GM18505 (cell line): ENCODE measurements around the gene KRTAP9-7.
"Not testable (repeated sequence)": the region's sequence is repeated elsewhere in the genome, so short reads cannot be mapped to it uniquely, and the experiment has no call there.

Experiments used
- ATAC-seq: cut with Tn5 transposase; IDR thresholded peaks from one replicate; pipeline ENCODE4 v1.9.1; 2021; ENCODE audit not compliant: unreplicated experiment
- POLR2A ChIP-seq: IDR thresholded peaks from 4 replicates; pipeline ENCODE4 v1.6.1; 2011; ENCODE audit warnings: borderline replicate concordance; ENCODE audit not compliant: insufficient read depth, insufficient read length; ENCODE audit errors: extremely low read depth

Gene KRTAP9-7

GRCh38 chr17:41256291-41256685 lies 19.2 kb upstream of the KRTAP9-7 start:
- TF ChIP-seq POLR2A: no peak
- no peak for ATAC-seq

GRCh38 chr17:41258406-41258805 lies 17.1 kb upstream of the KRTAP9-7 start:
- no peak for ATAC-seq
- no peak for TF ChIP-seq POLR2A

DNA sequence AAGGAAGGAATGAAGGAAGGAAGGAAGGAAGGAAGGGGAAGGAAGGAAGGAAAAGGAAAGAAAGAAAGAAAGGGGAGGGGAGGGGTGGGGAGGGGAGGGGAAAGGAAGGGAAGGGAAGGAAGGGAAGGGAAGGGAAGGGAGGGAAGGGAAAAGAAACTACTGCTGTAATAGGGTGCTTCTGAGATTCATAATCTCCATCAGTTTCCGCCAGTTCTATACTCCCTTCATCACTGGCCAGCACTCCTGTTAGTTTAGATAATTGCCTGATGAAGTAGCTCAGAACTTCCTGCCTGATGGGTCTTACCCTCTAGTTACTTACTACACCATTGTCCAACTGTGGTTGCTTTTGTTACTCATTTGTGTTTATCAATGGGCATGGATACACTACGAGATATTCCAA lies 12.3 kb upstream of the KRTAP9-7 start:
- no peak for ATAC-seq
- TF ChIP-seq POLR2A: no peak

DNA sequence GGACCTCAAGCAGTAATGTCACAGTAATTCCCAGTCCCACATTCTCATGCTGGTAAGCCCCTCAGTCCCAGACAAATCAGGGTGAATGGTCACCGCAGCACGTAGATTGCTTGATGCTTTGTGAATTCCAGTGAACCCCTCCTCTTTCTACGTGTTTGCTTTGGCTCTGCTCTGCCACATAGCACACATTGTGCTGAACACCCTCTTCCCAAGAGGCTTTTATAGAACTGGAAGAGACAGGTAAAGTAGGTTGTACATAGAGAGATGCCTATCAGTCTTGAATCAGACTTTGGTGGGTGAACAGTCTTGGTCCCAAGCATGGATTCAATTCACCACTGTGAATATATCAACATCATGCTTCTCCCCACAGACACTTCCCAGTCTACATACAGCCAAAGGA lies 10.9 kb upstream of the KRTAP9-7 start:
- TF ChIP-seq POLR2A: no peak
- no peak for ATAC-seq

DNA sequence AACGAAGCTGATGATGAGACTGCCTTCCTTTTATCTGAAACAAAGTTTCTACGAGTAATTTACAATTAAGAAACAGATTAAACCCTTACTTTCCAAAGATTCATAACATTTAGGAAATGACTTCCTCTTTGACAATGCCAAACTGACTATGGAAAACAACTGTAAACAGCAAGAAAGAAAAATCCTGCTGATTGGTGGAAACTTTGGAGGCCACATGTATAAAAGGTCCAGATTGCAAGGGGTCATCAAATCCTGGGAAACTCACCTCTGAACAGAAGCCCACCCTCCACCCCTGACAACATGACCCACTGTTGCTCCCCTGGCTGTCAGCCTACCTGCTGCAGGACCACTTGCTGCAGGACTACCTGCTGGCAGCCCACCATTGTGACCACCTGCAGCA lies 10.4 kb upstream of the KRTAP9-7 start, which contains the start of gene KRTAP9-6:
KRTAP9-6 (plus strand) TSS at position 301 of the 400 bp plus-strand sequence; CDS start at position 301, 0 bp downstream.
- no peak for ATAC-seq
- no peak for TF ChIP-seq POLR2A

GRCh38 chr17:41267711-41268110 lies 7.8 kb upstream of the KRTAP9-7 start:
- TF ChIP-seq POLR2A: no peak
- no peak for ATAC-seq

DNA sequence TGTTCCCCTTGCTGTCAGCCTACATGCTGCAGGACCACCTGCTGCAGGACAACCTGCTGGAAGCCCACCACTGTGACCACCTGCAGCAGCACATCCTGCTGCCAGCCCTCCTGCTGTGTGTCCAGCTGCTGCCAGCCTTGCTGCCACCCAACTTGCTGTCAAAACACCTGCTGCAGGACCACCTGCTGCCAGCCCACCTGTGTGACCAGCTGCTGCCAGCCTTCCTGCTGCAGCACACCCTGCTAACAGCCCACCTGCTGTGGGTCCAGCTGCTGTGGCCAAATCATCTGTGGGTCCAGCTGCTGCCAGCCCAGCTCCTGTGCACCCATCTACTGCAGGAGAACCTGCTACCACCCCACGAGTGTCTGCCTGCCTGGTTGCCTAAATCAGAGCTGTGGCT lies 4.2 kb upstream of the KRTAP9-7 start:
- ATAC-seq: not testable (repeated sequence)

DNA sequence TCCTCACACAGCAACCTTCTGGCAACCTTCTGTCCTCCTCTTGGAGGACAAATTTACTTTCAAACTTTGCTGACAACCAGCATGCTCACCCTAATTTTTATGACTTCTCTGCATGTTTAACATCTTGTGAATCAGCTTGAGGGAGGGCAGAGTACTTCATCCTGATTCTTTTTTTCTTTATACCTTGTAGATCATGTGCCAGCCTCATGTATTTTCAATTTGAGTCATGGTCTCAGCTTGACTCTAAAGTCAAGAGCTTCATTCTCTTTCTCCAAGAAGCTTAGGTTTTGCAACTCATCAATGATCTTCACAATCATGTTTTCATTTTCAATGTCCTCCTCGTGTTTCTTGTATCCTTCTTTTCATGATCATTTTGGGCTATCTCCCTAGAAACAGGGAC lies 3.6 kb upstream of the KRTAP9-7 start:
- TF ChIP-seq POLR2A: no peak
- ATAC-seq: no peak

DNA sequence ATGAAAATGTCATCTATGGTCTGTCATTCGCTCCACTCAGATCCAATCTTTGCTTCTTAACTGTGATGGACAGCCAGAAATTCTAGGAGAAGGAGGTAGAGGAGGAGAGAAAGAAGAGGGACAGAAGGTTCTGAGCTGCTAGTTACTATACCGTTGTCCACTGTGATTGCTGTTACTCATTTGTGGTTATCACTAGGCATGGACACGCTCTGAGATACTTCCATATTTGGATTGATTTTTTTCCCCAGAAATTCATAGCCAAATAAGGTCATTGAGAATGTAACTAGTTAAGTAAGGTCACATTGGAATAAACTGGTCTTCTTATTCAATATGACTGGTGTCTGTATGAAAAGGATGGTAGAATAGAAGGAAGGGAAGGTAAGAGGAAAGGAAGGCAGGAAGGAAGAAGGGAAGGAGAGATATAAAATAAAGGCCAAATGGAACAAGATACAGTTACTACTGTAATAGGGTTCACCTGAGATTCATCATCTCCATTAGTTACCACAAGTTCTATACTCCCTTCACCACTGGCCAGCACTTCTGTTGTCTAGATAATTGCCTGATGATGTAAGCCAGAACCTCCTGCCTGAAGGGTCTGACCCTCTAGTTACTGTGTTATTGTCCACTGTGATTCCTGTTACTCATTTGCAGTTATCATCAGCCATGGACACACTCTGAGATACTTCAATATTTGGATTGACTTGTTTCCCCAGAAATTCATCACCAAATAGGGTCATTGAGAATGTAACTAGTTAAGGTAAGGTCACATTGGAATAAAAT lies 2.9 kb downstream of the KRTAP9-7 start:
- TF ChIP-seq POLR2A: no peak
- no peak for ATAC-seq

- no peak for TF ChIP-seq POLR2A
- no peak for ATAC-seq
These were observed 8.5 kb downstream of the KRTAP9-7 start for GRCh38 chr17:41284043-41284442.

DNA sequence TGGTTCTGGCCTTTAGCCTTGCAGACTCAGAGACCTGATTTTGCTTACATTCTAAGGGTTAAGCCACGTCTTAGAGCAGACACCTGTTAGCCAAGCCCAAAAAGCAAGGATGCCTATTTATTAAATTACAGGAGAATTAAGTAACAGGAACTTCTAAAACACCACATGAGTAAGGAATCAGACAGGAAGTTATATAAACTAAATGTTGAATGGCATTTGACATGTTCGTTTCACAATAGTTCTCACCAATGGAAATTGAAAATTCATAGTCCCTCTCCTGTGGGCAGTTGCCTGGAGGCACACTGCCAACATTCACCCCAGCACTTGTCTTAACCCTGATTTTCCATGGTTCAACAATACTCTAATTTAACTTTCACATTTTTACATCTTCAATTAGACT lies 9.0 kb downstream of the KRTAP9-7 start:
- no peak for TF ChIP-seq POLR2A
- ATAC-seq: no peak

DNA sequence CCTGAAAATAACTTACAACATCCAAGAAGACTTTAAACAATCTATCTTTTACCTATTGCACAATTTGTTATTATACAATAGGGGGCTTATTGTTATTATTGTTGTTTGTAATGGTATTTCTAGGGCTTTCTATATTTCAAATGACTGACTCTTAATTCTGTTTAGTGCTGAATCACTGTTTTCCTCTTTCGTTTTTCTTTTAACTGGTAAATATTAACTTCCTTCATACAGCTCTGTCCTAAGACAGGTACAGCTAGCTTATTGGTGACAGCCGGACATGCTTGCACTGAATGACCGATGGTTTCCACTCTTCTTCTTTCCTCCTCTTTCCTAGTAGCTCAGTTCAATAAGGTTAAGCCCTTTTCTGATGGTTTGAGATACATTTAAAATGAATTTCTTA lies 11.6 kb downstream of the KRTAP9-7 start:
- no peak for TF ChIP-seq POLR2A
- ATAC-seq: no peak

DNA sequence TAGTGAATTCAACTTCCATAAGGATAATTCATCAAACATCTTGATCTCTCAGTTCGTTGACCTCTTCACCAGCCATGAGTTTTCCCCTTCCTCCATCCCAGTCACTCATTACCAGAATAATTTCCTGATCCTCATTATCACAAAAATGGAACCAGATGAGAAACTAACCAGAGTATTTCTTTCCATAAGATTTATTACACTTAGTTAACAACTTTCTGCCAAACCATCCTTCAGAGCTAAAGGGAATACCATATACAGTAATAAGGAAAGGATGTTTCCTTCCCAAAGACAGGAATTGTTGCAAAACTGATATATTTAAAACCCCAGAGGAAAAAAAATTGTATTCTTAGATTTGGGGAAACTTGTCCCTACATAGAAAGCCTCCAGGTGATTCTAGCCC lies 18.5 kb downstream of the KRTAP9-7 start:
- no peak for TF ChIP-seq POLR2A
- no peak for ATAC-seq

- no peak for TF ChIP-seq POLR2A
- no peak for ATAC-seq
These were observed 21.3 kb downstream of the KRTAP9-7 start for GRCh38 chr17:41296846-41297245.
